NB4 (cell line): ENCODE data around the gene CCDC136.

ENCODE experiments used
- MYC ChIP-seq: IDR thresholded peaks from 2 replicates; pipeline ENCODE4 v1.6.1; 2011; ENCODE audit warnings: low read depth, low read length
- POLR2A ChIP-seq: IDR thresholded peaks from 2 replicates; pipeline ENCODE4 v1.6.1; 2011; ENCODE audit warnings: mild to moderate bottlenecking; ENCODE audit not compliant: insufficient read length; ENCODE audit errors: extremely low read depth
- TF ChIP-seq, protein P1 (sequence below): IDR thresholded peaks from one replicate; pipeline ENCODE4 v1.5.1; 2012; ENCODE audit warnings: low read depth, low read length
- TF ChIP-seq, protein P2 (sequence below): IDR thresholded peaks from 2 replicates; pipeline ENCODE4 v1.6.1; 2011; ENCODE audit warnings: low read depth, low read length

DNA sequence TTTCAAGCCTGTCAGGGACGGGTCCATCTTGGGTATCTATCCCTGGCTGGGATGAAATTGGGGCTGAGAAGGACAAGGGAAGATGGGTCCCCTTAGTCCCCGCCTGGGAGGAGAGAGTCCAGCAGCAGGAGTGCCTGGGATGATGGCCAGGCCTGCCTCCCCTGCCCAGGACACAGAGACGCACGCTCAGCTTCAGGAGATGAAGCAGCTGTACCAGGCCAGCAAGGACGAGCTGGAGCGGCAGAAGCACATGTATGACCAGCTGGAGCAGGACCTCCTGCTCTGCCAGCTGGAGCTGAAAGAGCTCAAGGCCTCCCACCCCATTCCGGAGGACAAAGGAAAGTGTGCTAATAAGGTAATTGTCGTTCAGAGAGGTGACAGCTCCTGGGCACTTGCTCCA lies 15.4 kb downstream of the CCDC136 start:
- TF ChIP-seq, protein P1, sequence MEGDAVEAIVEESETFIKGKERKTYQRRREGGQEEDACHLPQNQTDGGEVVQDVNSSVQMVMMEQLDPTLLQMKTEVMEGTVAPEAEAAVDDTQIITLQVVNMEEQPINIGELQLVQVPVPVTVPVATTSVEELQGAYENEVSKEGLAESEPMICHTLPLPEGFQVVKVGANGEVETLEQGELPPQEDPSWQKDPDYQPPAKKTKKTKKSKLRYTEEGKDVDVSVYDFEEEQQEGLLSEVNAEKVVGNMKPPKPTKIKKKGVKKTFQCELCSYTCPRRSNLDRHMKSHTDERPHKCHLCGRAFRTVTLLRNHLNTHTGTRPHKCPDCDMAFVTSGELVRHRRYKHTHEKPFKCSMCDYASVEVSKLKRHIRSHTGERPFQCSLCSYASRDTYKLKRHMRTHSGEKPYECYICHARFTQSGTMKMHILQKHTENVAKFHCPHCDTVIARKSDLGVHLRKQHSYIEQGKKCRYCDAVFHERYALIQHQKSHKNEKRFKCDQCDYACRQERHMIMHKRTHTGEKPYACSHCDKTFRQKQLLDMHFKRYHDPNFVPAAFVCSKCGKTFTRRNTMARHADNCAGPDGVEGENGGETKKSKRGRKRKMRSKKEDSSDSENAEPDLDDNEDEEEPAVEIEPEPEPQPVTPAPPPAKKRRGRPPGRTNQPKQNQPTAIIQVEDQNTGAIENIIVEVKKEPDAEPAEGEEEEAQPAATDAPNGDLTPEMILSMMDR, result no peak
- no peak for TF ChIP-seq POLR2A
- TF ChIP-seq, protein P2, sequence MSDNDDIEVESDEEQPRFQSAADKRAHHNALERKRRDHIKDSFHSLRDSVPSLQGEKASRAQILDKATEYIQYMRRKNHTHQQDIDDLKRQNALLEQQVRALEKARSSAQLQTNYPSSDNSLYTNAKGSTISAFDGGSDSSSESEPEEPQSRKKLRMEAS, result no peak
- TF ChIP-seq MYC, result no peak
